ENCODE data around the gene BEGAIN.

Gene BEGAIN

DNA sequence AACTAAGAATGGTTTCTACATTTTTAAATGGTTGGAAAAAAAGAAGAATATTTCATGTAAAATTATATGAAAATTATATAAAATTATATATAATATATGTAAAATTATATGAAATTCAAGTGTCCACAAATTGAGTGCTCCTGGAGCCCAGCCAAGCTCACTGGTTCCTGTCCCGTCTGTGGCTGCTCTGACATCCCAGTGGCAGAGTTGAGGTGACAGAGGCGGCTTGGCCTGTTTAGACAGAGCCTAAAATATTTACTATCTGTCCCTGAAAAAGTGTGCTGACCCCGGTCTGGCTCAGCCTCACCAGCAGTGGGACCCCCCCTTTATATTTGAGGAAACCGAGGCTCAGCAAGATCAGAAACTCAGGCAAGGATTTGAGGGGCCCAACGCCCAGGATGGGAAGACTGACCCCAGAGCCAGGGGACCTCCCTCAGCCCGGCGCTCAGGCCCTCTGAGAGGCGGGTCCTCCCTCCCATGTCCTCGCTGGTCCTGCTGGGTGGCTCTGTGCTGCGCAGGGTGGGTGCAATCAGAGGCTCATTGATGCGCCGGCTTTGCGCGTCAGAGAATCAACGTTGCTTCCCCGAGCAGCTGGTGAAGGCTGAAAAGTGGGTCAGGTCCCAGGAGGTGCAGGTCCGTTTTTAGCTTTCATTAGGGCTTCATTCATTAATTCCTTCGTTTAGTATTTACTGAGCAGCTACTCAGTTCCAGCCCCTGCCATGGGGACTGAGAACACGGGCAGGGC, 21.5 kb upstream of the BEGAIN start:
- H3K4me1 ChIP-seq = peaks cover 17% of the 10 kb centered on the region
- H3K4me2 ChIP-seq = peak overlapping the region; percentile 75
- peak overlapping the region; percentile 66 for H3K27ac ChIP-seq
- H3K9me3 ChIP-seq = no peaks in the 10 kb centered on the region
- no peak for TF ChIP-seq Cebpa-rat (IDR thresholded peaks at IDR 0.05)
- H3K36me3 ChIP-seq = no peaks in the 10 kb centered on the region
- peak overlapping the region; percentile 35; the same call in 1 of the 2 replicates for H3K9ac ChIP-seq
- no peak overlapping the region for H3K4me3 ChIP-seq
- H4K20me1 ChIP-seq = no peaks in the 10 kb centered on the region
- no peaks in the 10 kb centered on the region for H3K27me3 ChIP-seq

DNA sequence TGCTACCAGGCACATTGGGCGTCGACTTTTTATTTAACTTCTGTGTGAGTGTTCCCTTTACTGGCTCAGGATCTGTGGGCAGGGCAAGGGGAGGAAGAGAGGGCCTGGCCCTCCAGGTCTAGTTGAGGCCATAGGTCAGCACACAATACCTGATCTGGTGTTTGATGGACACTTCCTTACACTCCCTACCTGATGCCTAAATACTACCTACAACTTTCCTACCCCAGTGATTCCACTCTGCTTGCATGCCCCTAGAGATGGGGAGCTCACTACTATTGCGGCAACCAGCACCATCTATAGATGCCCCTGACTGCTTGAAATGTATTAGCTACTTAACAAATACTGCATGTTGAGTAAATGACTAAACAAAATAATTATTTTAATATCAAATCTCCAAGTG, 20.8 kb upstream of the BEGAIN start:
- H3K27me3 ChIP-seq = no peaks in the 10 kb centered on the region
- peaks cover 17% of the 10 kb centered on the region for H3K4me1 ChIP-seq
- no peak overlapping the region for H3K9ac ChIP-seq
- no peak overlapping the region for H3K4me3 ChIP-seq
- H3K36me3 ChIP-seq = no peaks in the 10 kb centered on the region
- H3K4me2 ChIP-seq = no peak overlapping the region
- H4K20me1 ChIP-seq = no peaks in the 10 kb centered on the region
- no peak for TF ChIP-seq Cebpa-rat (IDR thresholded peaks at IDR 0.05)
- H3K27ac ChIP-seq = no peak overlapping the region
- H3K9me3 ChIP-seq = peaks cover 5% of the 10 kb centered on the region

DNA sequence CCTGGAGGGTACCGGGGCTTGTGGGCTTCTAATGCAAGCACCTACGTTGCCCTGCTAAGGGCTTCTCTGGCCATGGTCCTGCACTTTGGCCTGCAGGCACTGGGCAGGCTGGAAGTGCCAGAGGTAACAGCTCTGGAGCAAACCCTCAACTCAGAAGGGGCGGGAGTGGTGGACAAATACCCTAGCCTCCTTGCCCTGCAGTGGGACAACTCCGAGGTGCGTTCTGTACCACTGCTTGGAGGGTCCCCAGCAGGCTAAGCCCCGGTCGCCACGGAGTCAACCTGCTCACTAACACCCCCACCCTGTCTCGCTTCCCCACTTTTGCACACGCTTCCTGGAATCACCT, 20.4 kb upstream of the BEGAIN start:
- Histone ChIP-seq H3K4me3 (no peak overlapping the region), H3K27ac (no peak overlapping the region)

DNA sequence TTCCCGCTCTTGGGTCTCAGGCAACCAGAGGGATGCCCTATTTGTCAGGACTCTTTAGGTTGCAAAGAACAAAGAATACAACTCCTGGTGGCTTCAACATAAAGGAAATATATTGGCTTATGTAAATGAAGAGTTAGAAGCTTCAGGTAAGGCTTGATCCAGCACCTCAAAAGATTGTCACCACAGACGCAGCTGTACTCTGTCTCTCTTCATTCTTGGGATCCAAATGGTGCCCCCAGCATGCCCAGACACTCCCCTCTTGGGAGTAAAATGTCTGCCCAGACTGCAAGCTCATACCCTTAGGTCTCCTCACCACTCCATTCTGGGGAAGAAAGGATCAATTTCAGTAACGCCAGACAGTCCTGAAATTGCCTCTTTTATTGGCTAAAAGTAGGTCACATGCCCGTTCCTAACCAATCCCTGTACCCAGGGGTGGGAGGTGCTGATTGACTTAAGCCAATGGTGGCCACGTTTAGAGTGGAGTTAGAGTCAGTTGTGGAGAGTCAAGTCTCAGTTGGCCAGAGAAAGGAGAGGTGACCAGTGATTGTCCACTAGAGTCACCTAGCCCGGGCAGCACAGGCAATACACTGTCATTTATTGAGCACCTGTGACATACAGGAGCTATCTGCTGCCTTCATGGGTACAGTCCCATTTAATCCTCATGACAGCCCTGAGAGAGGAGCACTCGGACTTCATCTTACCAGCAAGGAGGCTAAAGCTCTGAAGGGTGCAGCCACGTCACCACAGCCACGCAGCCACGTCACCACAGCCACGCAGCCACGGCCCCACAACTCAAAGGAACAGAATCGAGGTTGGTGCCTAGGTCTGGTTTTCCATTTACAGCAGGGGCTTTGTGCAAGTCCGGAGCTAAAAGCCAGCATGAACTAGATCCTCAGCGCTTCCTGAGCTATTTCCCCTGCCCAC, 19.7 kb upstream of the BEGAIN start:
- no peak overlapping the region for H3K27ac ChIP-seq
- peaks cover 17% of the 10 kb centered on the region for H3K9me3 ChIP-seq
- no peak for TF ChIP-seq Cebpa-rat (IDR thresholded peaks at IDR 0.05)
- H3K4me1 ChIP-seq = peaks cover 17% of the 10 kb centered on the region
- no peak overlapping the region for H3K4me3 ChIP-seq
- H3K36me3 ChIP-seq = no peaks in the 10 kb centered on the region
- no peak overlapping the region for H3K4me2 ChIP-seq
- no peaks in the 10 kb centered on the region for H4K20me1 ChIP-seq
- H3K27me3 ChIP-seq = no peaks in the 10 kb centered on the region
- no peak overlapping the region for H3K9ac ChIP-seq

More for the DNA sequence above, 20.4 kb upstream of the BEGAIN start:
- H3K27me3 ChIP-seq = no peaks in the 10 kb centered on the region
- H3K9me3 ChIP-seq = peaks cover 10% of the 10 kb centered on the region
- no peak overlapping the region for H3K9ac ChIP-seq
- H3K4me1 ChIP-seq = peaks cover 17% of the 10 kb centered on the region
- H4K20me1 ChIP-seq = no peaks in the 10 kb centered on the region
- no peak overlapping the region for H3K4me2 ChIP-seq
- TF ChIP-seq Cebpa-rat (IDR thresholded peaks at IDR 0.05) = no peak
- no peaks in the 10 kb centered on the region for H3K36me3 ChIP-seq

DNA sequence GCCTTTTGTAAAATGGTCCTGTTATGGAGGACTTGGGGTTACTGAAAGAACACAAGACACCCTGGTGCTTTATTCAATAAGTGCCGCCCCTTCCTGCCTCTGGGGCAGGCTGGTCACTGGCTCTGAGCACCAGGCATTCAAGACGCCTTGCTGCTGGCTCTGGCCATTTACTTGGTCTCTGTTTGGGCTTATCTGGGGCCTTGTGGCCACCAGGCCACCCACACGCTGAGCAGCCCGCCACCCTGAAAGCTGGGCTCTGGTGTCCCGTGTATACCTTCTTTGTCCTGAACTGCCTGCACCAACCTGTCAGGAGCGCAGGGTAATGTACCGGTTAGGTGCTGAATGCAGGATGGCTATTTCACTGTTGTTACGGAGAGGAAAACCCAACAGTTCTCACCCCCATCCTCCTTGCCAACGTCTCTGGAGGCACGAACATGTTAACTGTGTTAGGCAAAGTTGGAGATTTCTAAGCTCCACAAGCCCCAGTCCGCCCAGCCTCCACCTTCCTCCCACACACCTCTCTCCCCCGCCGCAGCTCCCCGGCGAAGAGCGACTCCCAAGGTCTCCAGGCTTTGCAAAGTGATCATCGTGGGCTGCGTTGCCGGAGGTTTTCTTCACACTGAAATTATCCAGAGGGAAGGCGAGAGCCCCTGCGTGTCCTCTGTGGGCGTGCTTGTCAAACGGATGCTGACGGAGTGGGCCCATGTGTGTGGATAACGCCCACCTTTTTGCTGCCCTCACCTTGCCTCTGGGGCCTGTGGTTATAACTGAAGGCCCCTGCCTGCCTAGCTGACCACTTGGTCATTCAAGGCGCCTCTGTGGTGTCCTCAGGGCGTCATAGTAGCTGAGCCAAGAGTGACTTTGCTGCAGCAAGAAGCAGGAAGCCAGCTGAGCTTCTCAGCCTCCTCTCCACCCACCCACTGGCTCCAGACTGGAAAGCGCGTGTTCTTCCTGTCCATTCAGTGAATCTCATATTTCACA, 18.8 kb upstream of the BEGAIN start:
- Histone ChIP-seq H4K20me1 (no peaks in the 10 kb centered on the region), H3K4me1 (peaks cover 17% of the 10 kb centered on the region), H3K4me3 (no peak overlapping the region), H3K27ac (no peak overlapping the region), H3K9me3 (peaks cover 26% of the 10 kb centered on the region), H3K9ac (no peak overlapping the region), H3K4me2 (no peak overlapping the region), H3K36me3 (no peaks in the 10 kb centered on the region), H3K27me3 (no peaks in the 10 kb centered on the region)
- TF ChIP-seq Cebpa-rat (IDR thresholded peaks at IDR 0.05) = no peak

DNA sequence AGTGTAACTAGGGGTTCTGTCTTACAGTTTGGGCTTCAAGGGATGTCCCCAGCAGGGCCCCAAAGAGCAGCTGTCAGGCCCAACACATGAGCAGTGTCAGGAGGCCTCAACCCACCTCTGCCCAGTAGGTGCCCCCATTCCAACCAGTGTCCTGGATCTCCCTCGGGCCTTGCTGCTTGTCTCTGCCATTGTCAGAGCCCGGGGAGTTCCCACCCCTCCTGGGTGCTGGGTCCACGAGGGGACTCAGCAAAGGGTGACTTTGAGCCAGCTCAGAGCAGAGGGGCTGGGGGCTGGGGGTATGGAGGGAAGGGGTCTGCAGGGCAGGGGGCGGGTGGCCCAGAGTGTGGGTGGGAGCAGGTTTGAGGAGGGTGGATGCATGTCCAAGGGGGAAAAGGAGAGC, 18.0 kb upstream of the BEGAIN start:
- Histone ChIP-seq H3K9ac (no peak overlapping the region), H3K4me2 (no peak overlapping the region), H3K4me3 (no peak overlapping the region), H3K27me3 (no peaks in the 10 kb centered on the region), H4K20me1 (no peaks in the 10 kb centered on the region), H3K27ac (no peak overlapping the region), H3K36me3 (no peaks in the 10 kb centered on the region), H3K9me3 (peaks cover 27% of the 10 kb centered on the region), H3K4me1 (peaks cover 17% of the 10 kb centered on the region)
- no peak for TF ChIP-seq Cebpa-rat (IDR thresholded peaks at IDR 0.05)

DNA sequence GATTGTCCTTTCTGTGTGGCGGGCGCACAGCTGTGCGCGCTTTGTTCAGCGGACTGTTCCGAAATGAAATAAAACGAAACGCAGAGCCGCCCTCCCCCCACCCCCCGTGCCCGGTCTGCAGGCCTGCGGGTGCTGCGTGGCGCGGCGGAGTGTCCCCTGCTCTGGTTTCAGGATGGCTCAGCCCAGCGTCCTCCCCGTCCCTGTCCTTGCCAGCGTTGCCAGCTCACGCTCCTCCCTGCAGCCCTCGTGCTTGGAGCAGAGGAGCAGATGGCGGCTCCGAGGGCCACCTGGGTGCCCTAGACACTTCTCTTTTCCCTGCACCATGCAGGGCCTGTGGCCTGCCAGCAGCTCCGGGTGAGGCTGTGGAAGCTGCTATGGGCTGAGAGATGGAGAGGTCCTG, 17.5 kb upstream of the BEGAIN start:
- no peak overlapping the region for H3K27ac ChIP-seq
- peaks cover 27% of the 10 kb centered on the region for H3K9me3 ChIP-seq
- H3K27me3 ChIP-seq = no peaks in the 10 kb centered on the region
- H4K20me1 ChIP-seq = no peaks in the 10 kb centered on the region
- H3K9ac ChIP-seq = no peak overlapping the region
- H3K36me3 ChIP-seq = no peaks in the 10 kb centered on the region
- H3K4me3 ChIP-seq = no peak overlapping the region
- no peak overlapping the region for H3K4me2 ChIP-seq
- no peak for TF ChIP-seq Cebpa-rat (IDR thresholded peaks at IDR 0.05)
- peaks cover 16% of the 10 kb centered on the region for H3K4me1 ChIP-seq

DNA sequence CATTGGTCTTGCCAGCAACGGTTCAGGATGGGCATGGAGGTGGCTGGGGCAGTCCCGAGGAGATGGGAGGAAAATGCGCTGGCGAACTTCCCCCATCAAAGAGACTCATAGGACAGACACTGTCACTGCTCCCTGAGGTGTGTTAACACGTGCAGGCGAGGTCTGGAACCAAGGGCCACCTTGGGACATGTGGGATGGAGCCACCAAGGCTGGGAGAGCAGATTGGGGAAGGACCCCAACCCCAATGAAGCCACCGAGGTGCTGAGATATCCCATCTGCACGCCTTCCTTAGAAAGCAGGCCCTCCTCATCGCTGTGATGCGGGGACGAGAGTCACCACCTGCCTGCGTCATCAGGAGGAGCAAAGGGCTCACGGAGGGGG, 16.9 kb upstream of the BEGAIN start:
- H3K36me3 ChIP-seq = no peaks in the 10 kb centered on the region
- no peaks in the 10 kb centered on the region for H3K27me3 ChIP-seq
- no peak overlapping the region for H3K9ac ChIP-seq
- no peaks in the 10 kb centered on the region for H4K20me1 ChIP-seq
- no peak overlapping the region for H3K27ac ChIP-seq
- TF ChIP-seq Cebpa-rat (IDR thresholded peaks at IDR 0.05) = no peak
- no peak overlapping the region for H3K4me3 ChIP-seq
- peaks cover 27% of the 10 kb centered on the region for H3K9me3 ChIP-seq
- peaks cover 10% of the 10 kb centered on the region for H3K4me1 ChIP-seq
- H3K4me2 ChIP-seq = no peak overlapping the region

DNA sequence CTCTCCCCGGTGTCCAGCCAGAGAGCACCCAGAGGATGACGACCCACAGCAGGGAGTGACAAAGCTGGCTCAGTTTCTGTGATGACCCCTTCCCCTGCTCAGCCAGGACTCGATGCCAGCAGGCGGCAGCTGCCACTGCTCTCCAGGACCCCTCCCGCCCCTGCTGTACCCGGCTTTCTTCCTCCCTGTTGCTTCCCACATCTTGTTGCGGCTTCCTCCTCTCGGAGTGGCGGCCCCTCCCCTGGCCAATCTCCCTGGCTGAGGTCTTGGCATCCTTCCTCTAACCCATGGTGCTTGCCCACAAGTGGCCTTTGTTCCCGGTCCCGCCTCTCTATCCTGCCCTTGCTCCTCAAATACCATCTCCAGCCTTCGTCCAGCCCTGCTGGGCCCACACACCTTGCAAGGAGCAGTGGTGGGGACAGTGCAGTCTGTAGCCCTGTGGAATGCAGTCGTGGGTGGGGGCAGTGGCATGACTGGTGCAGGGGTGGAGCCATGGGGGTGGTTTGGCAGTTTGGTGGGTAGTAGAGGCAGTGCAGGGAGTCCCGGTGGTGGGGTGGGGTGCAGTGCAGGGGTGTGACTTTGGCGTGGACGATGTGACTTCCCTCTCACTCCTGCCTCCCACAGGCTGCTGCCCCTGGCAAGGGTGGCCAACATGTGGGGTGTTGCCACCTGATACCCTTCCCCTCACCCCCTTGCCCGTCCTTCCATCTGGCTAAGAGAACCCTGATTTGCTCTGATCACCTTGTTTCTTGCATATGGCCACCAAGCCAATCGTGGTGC, 16.3 kb upstream of the BEGAIN start:
- H3K4me1 ChIP-seq = peaks cover 4% of the 10 kb centered on the region
- no peak overlapping the region for H3K9ac ChIP-seq
- no peaks in the 10 kb centered on the region for H3K27me3 ChIP-seq
- H3K9me3 ChIP-seq = peaks cover 27% of the 10 kb centered on the region
- no peaks in the 10 kb centered on the region for H3K36me3 ChIP-seq
- no peaks in the 10 kb centered on the region for H4K20me1 ChIP-seq
- no peak overlapping the region for H3K4me3 ChIP-seq
- no peak overlapping the region for H3K4me2 ChIP-seq
- TF ChIP-seq Cebpa-rat (IDR thresholded peaks at IDR 0.05) = no peak
- no peak overlapping the region for H3K27ac ChIP-seq

All from BLaER1 (cell line).